ENCODE data around the gene TTC34.
"Not testable (repeated sequence)": the region's sequence is repeated elsewhere in the genome, so short reads cannot be mapped to it uniquely, and the experiment has no call there.

TTC34 gene

GRCh38 chr1:2630498-2631135 is 170.9 kb downstream of the TTC34 start:
- no peak for DNase-seq (ENCODE audit: low spot score)
- TF ChIP-seq, protein P1, sequence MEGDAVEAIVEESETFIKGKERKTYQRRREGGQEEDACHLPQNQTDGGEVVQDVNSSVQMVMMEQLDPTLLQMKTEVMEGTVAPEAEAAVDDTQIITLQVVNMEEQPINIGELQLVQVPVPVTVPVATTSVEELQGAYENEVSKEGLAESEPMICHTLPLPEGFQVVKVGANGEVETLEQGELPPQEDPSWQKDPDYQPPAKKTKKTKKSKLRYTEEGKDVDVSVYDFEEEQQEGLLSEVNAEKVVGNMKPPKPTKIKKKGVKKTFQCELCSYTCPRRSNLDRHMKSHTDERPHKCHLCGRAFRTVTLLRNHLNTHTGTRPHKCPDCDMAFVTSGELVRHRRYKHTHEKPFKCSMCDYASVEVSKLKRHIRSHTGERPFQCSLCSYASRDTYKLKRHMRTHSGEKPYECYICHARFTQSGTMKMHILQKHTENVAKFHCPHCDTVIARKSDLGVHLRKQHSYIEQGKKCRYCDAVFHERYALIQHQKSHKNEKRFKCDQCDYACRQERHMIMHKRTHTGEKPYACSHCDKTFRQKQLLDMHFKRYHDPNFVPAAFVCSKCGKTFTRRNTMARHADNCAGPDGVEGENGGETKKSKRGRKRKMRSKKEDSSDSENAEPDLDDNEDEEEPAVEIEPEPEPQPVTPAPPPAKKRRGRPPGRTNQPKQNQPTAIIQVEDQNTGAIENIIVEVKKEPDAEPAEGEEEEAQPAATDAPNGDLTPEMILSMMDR (IDR thresholded peaks at IDR 0.05; ENCODE audit: extremely low read depth, missing control alignments): no peak

DNA sequence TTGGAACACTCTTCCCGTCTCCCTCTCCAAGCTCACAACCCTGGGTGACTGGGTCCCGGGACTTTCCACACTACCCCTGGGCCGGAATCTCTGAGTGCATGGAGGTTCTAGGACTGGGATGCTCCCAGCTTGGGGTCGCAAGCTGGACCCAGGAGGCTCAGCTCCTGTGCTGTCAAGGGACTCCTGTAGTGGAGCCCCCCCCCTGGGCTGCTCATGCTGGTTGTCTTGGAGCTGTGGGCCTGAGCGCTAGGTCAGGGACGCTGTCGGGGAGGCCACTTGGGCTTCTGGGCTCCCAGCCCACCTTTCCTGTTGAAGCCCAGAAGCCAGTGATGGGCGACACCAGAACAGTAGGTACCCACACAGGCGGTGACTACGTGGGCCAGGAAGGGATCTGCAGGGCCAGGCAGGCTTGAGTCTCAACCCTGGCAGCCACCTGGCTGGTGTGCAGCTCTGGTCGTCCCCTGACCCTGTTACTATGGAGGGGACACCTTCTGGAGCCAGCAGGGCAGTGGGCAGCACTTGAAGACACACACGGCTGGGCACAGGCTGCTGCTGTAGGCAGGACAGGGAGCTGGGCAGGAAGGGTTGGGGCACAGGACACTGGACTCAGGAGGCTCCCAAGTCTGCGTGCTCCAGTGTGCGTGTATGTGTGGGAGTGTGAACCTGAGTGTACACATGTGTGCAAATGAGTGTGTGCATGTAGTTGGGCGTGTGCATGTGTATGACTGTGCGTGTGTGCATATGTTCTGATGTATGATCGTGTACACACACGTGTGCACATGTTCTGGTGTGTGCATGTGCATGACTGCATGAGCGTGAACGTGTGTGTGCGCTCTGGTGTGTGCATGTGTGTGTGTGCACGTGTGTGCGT is 171.6 kb downstream of the TTC34 start:
- TF ChIP-seq, protein P1 (IDR thresholded peaks at IDR 0.05; ENCODE audit: extremely low read depth, missing control alignments): no peak

DNA sequence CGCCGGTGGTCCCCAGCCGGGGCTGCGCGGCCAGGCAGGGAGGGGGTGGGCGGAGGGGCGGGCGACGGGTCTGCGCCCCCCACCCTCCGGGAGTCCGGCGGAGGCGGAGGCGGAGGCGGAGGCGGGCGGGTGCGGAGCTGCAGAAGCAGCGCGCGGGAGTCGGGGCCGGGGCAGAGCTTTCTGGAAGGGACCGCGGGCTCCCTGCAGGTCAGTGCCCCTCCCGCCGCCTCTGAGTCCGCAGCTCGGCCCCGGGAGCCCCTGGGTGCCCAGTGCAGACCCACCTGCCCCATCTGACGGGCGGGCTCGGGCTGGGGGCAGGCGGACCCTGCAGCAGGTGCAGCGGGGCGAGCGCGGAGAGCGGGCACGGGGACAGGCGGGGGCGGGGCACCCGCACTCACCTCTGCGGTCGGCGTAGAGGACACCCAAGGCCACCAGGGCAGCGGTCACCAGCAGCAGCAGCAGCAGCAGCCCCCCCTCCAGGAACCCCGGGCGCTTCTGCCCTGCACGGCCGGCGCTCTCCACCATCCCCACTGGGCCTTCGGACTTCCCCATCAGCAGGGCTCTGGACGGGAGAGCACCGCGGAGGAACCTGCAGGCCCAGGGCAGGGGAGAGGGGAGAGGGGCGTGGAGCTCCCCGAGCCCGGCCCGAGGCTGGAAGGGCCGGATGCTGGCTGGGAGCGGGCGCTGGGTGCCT is 172.4 kb downstream of the TTC34 start:
- no peak for DNase-seq (ENCODE audit: low spot score)
- TF ChIP-seq, protein P1 (IDR thresholded peaks at IDR 0.05; ENCODE audit: extremely low read depth, missing control alignments): no peak

More for the DNA sequence above, 171.6 kb downstream of the TTC34 start:
- no peak for DNase-seq (ENCODE audit: low spot score)

DNA sequence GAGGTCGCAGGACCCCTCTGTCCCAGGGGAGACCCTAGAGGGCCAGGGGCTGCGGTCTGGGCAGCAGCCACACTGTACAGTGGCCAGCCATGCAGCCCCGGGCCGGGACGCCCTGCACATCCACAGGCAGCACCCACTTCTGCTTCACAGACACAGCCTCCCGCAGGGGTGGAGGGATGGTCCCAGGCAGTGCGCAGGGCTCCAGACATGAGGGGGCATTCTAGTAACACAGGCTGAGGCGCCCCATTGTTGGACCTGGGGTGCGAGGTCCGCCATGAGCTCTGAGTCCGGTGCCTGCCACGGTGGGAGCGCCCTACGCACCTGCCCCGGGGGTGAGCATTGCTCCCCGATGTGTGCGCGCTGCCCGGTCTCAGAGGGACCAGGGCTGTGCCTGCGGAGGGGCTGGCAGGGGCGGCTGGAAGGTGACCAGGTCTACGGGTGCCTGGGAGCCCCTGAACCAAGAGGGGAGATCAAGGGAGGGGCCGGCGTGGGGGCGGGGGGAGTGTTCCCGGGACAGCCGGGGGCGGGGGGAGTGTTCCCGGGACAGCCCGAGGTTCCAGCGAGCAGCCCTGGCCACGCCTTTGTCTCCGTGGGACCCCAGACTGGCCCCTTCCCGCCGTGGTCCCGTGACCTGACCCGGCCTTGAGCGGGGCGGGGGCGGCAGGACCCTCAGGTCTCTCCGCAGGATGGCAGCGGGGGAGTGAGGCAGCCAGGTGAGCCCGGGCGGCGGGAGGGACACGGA is 173.1 kb downstream of the TTC34 start:
- no peak for DNase-seq (ENCODE audit: low spot score)
- TF ChIP-seq, protein P1 (IDR thresholded peaks at IDR 0.05; ENCODE audit: extremely low read depth, missing control alignments): no peak

- DNase-seq (ENCODE audit: low spot score): no peak
- TF ChIP-seq, protein P1 (IDR thresholded peaks at IDR 0.05; ENCODE audit: extremely low read depth, missing control alignments): no peak
Observed at GRCh38 chr1:2627746-2628145, 173.7 kb downstream of the TTC34 start.

GRCh38 chr1:2625748-2626147 is 175.7 kb downstream of the TTC34 start:
- not testable (repeated sequence) for DNase-seq (ENCODE audit: low spot score)

DNA sequence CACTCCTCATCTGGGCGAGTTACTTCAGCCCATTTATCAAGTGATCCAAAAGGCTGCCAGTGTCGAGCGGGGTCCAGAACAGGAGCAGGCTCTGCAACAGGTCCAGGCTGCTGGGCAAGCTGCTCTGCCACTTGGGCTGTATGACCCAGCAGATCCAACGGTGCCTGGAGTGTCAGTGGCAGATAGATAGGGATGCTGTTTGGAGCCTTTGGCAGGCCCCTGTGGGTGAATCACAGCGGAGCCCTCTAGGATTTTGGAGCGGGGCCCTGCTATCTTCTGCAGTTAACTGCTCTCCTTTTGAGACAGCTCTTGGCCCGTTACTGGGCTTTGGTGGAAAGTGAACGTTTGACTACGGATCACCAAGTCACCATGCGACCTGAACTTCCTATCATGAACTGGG is 176.2 kb downstream of the TTC34 start:
- no peak for DNase-seq (ENCODE audit: low spot score)

More for the DNA sequence above, 176.2 kb downstream of the TTC34 start:
- TF ChIP-seq, protein P1 (IDR thresholded peaks at IDR 0.05; ENCODE audit: extremely low read depth, missing control alignments): no peak

Measured in GM20000 (cell line).